Osteoblast (primary cell): Measurements from ENCODE around the gene RPL13A. TPM values are rescaled to one million over a fixed set of nuclear protein-coding genes. Genes with fewer than 3 reads are reported as not detected.

Experiments used
- DNase-seq: peaks from one replicate; pipeline ENCODE4 v3.0.0; 2011; ENCODE audit warnings: low spot score, mixed read lengths; ENCODE audit not compliant: insufficient read length; ENCODE audit errors: missing footprints
- H2AFZ ChIP-seq: 2 replicates; pipeline ENCODE4 v1.6.0; 2011; ENCODE audit warnings: mild to moderate bottlenecking, low read length
- H3K27ac ChIP-seq: 2 replicates; pipeline ENCODE4 v1.5.1; 2011; ENCODE audit warnings: mild to moderate bottlenecking, low read depth, low read length, moderate library complexity
- H3K27me3 ChIP-seq: 2 replicates; pipeline ENCODE4 v1.6.0; 2012; ENCODE audit warnings: mild to moderate bottlenecking, control low read depth, inconsistent platforms, low read length, moderate library complexity; ENCODE audit not compliant: insufficient read depth
- H3K36me3 ChIP-seq: 2 replicates; pipeline ENCODE4 v1.5.1; 2011; ENCODE audit warnings: mild to moderate bottlenecking, low read length, control low read depth, moderate library complexity; ENCODE audit not compliant: insufficient read depth
- H3K4me1 ChIP-seq: 2 replicates; pipeline ENCODE4 v1.5.1; 2011; ENCODE audit warnings: mild to moderate bottlenecking, low read length, control low read depth, moderate library complexity; ENCODE audit not compliant: insufficient read depth
- H3K4me2 ChIP-seq: 2 replicates; pipeline ENCODE4 v1.6.0; 2011; ENCODE audit warnings: mild to moderate bottlenecking, low read length; ENCODE audit not compliant: insufficient read depth
- H3K4me3 ChIP-seq: fragments of 200-600 bp; sonication (generic); 3 replicates; pipeline ENCODE4 v1.5.1; 2012; ENCODE audit warnings: mild to moderate bottlenecking, low read length, inconsistent platforms; ENCODE audit not compliant: insufficient read depth
- H3K79me2 ChIP-seq: 2 replicates; pipeline ENCODE4 v1.6.0; 2012; ENCODE audit warnings: mild to moderate bottlenecking, low read length, control low read depth, inconsistent platforms; ENCODE audit not compliant: insufficient read depth
- H3K9me3 ChIP-seq: 2 replicates; pipeline ENCODE4 v1.5.1; 2011; ENCODE audit warnings: low read depth, low read length, control low read depth
- H4K20me1 ChIP-seq: 2 replicates; pipeline ENCODE4 v1.6.0; 2012; ENCODE audit warnings: mild to moderate bottlenecking, low read length, control low read depth; ENCODE audit not compliant: insufficient read depth
- total RNA-seq: library from RNA; depleted of rRNA; stranded (reverse); fragments of >200 nt; gene quantifications from 2 replicates; pipeline ENCODE4 v1.2.3, GENCODE V29; 2012
- TF ChIP-seq, protein P1 (sequence below): IDR thresholded peaks from 2 replicates; pipeline ENCODE4 v1.5.1; 2011; ENCODE audit warnings: mild to moderate bottlenecking, low read depth, low read length, moderate library complexity; ENCODE audit errors: extremely low read depth

RPL13A gene
- total RNA-seq, 1 donor: 2,185 TPM

DNA sequence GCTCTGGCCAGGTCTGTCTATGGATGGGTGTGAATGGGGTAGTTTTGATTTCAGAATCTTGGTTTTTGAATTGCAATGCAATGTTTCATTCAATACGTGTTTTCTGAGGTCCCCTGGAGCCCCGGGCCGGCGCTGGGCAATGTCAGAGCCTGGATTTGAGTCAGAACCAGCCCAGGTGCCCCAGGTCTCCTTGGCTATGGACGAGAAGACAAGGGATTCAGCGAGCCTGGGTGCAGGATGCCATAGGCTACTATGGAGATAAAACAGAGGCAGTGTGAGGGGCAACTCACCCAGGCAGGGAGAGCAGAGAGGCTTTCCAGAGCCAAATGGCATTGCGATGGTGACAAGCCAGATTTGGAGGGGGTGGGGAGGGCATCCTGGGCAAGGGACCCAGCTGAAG, 1.2 kb upstream of the RPL13A start:
- no peaks in the 10 kb centered on the region for H3K9me3 ChIP-seq
- H3K79me2 ChIP-seq: peaks cover 38% of the 10 kb centered on the region
- no peak for DNase-seq
- H3K4me1 ChIP-seq: peaks cover 13% of the 10 kb centered on the region
- no peak overlapping the region for H3K4me2 ChIP-seq
- peaks cover 32% of the 10 kb centered on the region for H3K36me3 ChIP-seq
- TF ChIP-seq, protein P1, sequence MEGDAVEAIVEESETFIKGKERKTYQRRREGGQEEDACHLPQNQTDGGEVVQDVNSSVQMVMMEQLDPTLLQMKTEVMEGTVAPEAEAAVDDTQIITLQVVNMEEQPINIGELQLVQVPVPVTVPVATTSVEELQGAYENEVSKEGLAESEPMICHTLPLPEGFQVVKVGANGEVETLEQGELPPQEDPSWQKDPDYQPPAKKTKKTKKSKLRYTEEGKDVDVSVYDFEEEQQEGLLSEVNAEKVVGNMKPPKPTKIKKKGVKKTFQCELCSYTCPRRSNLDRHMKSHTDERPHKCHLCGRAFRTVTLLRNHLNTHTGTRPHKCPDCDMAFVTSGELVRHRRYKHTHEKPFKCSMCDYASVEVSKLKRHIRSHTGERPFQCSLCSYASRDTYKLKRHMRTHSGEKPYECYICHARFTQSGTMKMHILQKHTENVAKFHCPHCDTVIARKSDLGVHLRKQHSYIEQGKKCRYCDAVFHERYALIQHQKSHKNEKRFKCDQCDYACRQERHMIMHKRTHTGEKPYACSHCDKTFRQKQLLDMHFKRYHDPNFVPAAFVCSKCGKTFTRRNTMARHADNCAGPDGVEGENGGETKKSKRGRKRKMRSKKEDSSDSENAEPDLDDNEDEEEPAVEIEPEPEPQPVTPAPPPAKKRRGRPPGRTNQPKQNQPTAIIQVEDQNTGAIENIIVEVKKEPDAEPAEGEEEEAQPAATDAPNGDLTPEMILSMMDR: no peak
- no peaks in the 10 kb centered on the region for H3K27me3 ChIP-seq
- no peak overlapping the region for H3K4me3 ChIP-seq
- H2AFZ ChIP-seq: no peak overlapping the region
- no peak overlapping the region for H3K27ac ChIP-seq
- peaks cover 37% of the 10 kb centered on the region for H4K20me1 ChIP-seq

DNA sequence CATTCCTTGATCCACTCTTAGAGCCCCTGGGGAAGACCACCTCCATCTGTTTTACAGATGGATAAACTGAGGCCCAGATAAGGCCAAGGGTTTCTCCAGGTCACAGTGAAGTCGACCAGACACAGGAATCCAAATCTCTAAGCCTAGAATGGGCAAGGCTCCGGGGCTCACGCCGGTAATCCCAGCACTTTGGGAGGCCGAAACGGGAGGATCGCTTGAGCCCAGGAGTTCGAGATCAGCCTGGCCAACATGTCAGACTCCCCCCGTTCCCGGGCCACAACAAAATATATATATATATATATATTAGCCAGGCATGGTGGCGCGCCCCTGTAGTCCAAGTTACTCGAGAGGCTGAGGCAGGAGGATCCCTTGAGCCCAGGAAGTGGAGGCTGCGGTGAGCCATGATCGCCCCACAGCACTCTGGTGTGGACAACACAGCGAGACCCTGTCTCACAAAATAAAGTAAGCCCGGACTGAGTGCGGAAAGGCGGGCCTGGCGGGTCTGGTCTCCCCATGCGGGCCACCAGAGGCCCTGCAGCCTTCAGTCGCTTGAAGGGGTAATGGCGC, 615 bp upstream of the RPL13A start:
- H3K79me2 ChIP-seq: peaks cover 38% of the 10 kb centered on the region
- TF ChIP-seq, protein P1: no peak
- H2AFZ ChIP-seq: peak overlapping the region; percentile 96
- peaks cover 37% of the 10 kb centered on the region for H4K20me1 ChIP-seq
- H3K36me3 ChIP-seq: peaks cover 36% of the 10 kb centered on the region
- H3K4me2 ChIP-seq: peak overlapping the region; percentile 49
- peak overlapping the region; percentile 50 for H3K4me3 ChIP-seq
- H3K9me3 ChIP-seq: no peaks in the 10 kb centered on the region
- no peak for DNase-seq
- peaks cover 13% of the 10 kb centered on the region for H3K4me1 ChIP-seq
- peak overlapping the region; percentile 49 for H3K27ac ChIP-seq
- no peaks in the 10 kb centered on the region for H3K27me3 ChIP-seq

DNA sequence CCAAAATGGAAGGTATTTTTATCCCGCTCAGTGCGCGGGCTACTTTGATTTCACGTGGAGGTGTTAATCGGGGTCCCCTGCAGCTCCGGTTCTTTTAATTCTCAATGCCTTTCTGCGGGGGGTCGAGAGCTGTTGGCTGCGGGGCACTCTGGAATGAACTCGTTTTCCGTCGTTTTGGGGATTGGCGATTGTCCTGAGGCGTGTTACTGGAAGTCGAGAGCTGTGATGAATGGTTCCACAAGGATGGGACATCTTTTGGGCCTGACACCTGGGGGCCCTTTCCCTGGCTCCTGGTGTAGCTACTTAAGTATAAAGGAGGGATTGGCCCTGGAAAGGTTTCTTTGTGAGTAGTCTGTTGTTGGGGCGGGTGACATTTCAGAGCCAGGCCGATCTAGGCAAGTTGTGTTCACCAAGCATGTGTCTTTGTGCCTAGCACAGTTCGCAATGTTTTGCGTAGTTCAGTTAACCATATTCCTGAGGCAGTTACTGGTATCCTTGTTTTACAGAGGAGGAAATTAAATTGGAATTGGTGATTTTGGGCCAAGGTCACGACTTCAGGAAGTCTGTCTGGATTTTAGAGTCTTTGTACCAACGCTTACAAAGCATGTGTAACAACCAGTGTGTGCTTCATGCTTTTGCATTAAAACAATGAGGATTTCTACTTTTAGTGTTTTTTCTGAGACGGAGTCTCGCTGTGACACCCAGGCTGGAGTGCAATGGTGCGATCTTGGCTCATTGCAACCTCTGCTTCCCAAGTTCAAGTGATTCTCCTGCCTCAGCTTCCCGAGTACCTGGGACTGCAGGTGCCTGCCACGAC, 846 bp downstream of the RPL13A start:
- Histone ChIP-seq H3K27ac (peak overlapping the region; percentile 87), H4K20me1 (peaks cover 45% of the 10 kb centered on the region), H3K36me3 (peaks cover 47% of the 10 kb centered on the region), H3K79me2 (peaks cover 38% of the 10 kb centered on the region), H3K4me3 (peak overlapping the region; percentile 96), H3K9me3 (no peaks in the 10 kb centered on the region), H3K4me2 (peak overlapping the region; percentile 85), H2AFZ (no peak overlapping the region), H3K4me1 (peaks cover 13% of the 10 kb centered on the region), H3K27me3 (no peaks in the 10 kb centered on the region)
- DNase-seq: peak; percentile 70
- TF ChIP-seq, protein P1: no peak

DNA sequence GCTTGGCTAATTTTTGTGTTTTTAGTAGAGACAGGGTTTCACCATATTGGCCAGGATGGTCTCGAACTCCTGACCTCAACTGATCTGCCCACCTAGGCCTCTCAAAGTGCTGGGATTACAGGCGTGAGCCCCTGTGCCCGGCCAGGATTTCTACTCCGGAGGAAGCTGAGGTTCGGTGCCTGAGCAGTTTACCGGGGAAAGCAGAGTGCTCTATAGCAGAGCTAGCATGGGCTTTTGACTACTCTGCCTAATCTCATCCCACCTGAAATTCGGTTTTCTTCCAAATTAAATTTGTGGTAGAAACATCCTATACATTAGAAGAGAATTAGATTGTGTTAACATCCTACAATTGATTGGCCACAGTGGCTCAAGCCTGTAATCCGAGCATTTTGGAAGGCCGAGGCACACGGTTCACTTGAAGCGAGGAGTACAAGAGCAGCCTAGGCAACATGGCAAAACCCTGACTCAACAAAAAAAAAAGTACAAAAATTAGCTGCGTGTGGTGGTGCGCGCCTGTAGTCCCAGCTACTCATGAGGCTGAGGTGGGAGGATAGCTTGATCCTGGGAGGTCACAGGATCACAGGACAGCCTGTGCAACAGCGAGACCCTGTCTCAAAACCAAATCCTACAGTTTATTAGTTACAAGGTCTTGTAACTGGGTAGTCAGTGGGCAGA, 1.6 kb downstream of the RPL13A start:
- H3K4me2 ChIP-seq: peak overlapping the region; percentile 85
- TF ChIP-seq, protein P1: no peak
- no peak for DNase-seq
- peaks cover 47% of the 10 kb centered on the region for H3K36me3 ChIP-seq
- peak overlapping the region; percentile 96 for H3K4me3 ChIP-seq
- H3K27ac ChIP-seq: peak overlapping the region; percentile 87
- H2AFZ ChIP-seq: no peak overlapping the region
- H3K27me3 ChIP-seq: no peaks in the 10 kb centered on the region
- peaks cover 45% of the 10 kb centered on the region for H4K20me1 ChIP-seq
- peaks cover 38% of the 10 kb centered on the region for H3K79me2 ChIP-seq
- peaks cover 13% of the 10 kb centered on the region for H3K4me1 ChIP-seq
- no peaks in the 10 kb centered on the region for H3K9me3 ChIP-seq
